Measurements from ENCODE around the gene PALB2. TPM values are rescaled to one million over a fixed set of nuclear protein-coding genes. Genes with fewer than 3 reads are reported as not detected.

Gene PALB2
- 11.0 TPM for polyA plus RNA-seq (2013)

GRCh38 chr16:23640931-23641765 is at the start of gene PALB2, which contains the start of gene DCTN5:
Gene PALB2 (minus strand): TSS chr16:23641310. CDS start chr16:23641157, 153 bp downstream.
Gene DCTN5 (plus strand): TSS chr16:23641466. CDS start chr16:23641543, 77 bp downstream.
- Histone ChIP-seq H3K36me3 (ENCODE audit: control insufficient read depth in 4 of 4, insufficient read depth in 4 of 4, low read length in 3 of 4) (peaks cover 3 to 27% (median 11%) of the 10 kb centered on the region in 4 experiments), H3K27me3 (replicated peaks in 2 of 5; ENCODE audit: control insufficient read depth in 4 of 5, insufficient read depth in 5 of 5, low read length in 4 of 5) (no peaks in the 10 kb centered on the region), H3K9me3 (ENCODE audit: control extremely low read depth in 1 of 5, control insufficient read depth in 4 of 5, insufficient read depth in 2 of 5, low read depth in 1 of 5, low read length in 4 of 5) (no peaks in the 10 kb centered on the region), H3K4me3 (ENCODE audit: control insufficient read depth in 1 of 7, extremely low read depth in 1 of 7, insufficient read depth in 4 of 7, low read depth in 2 of 7, low read length in 6 of 7) (peak within 1 kb of the TSS; percentile 92 to 100 (median 98)), H3K4me1 (ENCODE audit: control extremely low read depth in 1 of 4, control insufficient read depth in 4 of 4, insufficient read depth in 4 of 4, low read length in 3 of 4) (peaks cover 2 to 24% (median 19%) of the 10 kb centered on the region in 4 experiments), H3K27ac (ENCODE audit: insufficient read depth in 1 of 2, low read depth in 1 of 2, low read length in 2 of 2, poor library complexity in 1 of 2, severe bottlenecking in 2 of 2) (peak within 1 kb of the TSS; percentile 83 to 97)
- WGBS (ENCODE audit: insufficient coverage), result 1% methylated on average over 48 of the region's 64 CpGs
- POLR2A ChIA-PET, result no interaction called here
- DNase-seq, result peak; percentile 86 to 90 (median 89)
- CTCF ChIA-PET, result no interaction called here

GRCh38 chr16:23689442-23690187 is 48.5 kb upstream of the PALB2 start:
- DNase-seq, result no peak
- H3K36me3 ChIP-seq (ENCODE audit: control insufficient read depth in 4 of 4, insufficient read depth in 4 of 4, low read length in 3 of 4), result peaks cover 17 to 56% (median 38%) of the 10 kb centered on the region in 4 experiments
- no peak overlapping the region for H3K4me3 ChIP-seq (ENCODE audit: control insufficient read depth in 1 of 7, extremely low read depth in 1 of 7, insufficient read depth in 4 of 7, low read depth in 2 of 7, low read length in 6 of 7)
- no peak overlapping the region for H3K27ac ChIP-seq (ENCODE audit: insufficient read depth in 1 of 2, low read depth in 1 of 2, low read length in 2 of 2, poor library complexity in 1 of 2, severe bottlenecking in 2 of 2)
- no peaks in the 10 kb centered on the region for H3K9me3 ChIP-seq (ENCODE audit: control extremely low read depth in 1 of 5, control insufficient read depth in 4 of 5, insufficient read depth in 2 of 5, low read depth in 1 of 5, low read length in 4 of 5)
- H3K27me3 ChIP-seq (replicated peaks in 2 of 5; ENCODE audit: control insufficient read depth in 4 of 5, insufficient read depth in 5 of 5, low read length in 4 of 5), result no peaks in the 10 kb centered on the region
- WGBS (ENCODE audit: insufficient coverage), result 98% methylated on average over 30 of the region's 36 CpGs
- CTCF ChIA-PET, result interaction anchor here (1.4 kb wide), 1 partner anchor 10 kb away, joined by 3 read pairs; no protein-coding TSS in a partner anchor
- POLR2A ChIA-PET, result no interaction called here
- peaks cover 0 to 3% (median under 1%) of the 10 kb centered on the region in 4 experiments for H3K4me1 ChIP-seq (ENCODE audit: control extremely low read depth in 1 of 4, control insufficient read depth in 4 of 4, insufficient read depth in 4 of 4, low read length in 3 of 4)

- Histone ChIP-seq H3K9me3 (ENCODE audit: control extremely low read depth in 1 of 5, control insufficient read depth in 4 of 5, insufficient read depth in 2 of 5, low read depth in 1 of 5, low read length in 4 of 5) (no peaks in the 10 kb centered on the region), H3K27ac (ENCODE audit: insufficient read depth in 1 of 2, low read depth in 1 of 2, low read length in 2 of 2, poor library complexity in 1 of 2, severe bottlenecking in 2 of 2) (no peak overlapping the region), H3K4me3 (ENCODE audit: control insufficient read depth in 1 of 7, extremely low read depth in 1 of 7, insufficient read depth in 4 of 7, low read depth in 2 of 7, low read length in 6 of 7) (no peak overlapping the region), H3K27me3 (replicated peaks in 2 of 5; ENCODE audit: control insufficient read depth in 4 of 5, insufficient read depth in 5 of 5, low read length in 4 of 5) (no peaks in the 10 kb centered on the region), H3K36me3 (ENCODE audit: control insufficient read depth in 4 of 4, insufficient read depth in 4 of 4, low read length in 3 of 4) (peaks cover 23 to 77% (median 53%) of the 10 kb centered on the region in 4 experiments), H3K4me1 (ENCODE audit: control extremely low read depth in 1 of 4, control insufficient read depth in 4 of 4, insufficient read depth in 4 of 4, low read length in 3 of 4) (no peaks in the 10 kb centered on the region)
- ChIA-PET CTCF (interaction anchor here (0.6 to 1.4 kb wide), 2 partner anchors 10 to 113 kb away, joined by 3 read pairs; no protein-coding TSS in a partner anchor), POLR2A (no interaction called here)
- DNase-seq, result no peak
- 99% methylated on average over 16 of the region's 16 CpGs for WGBS (ENCODE audit: insufficient coverage)
Observed at GRCh38 chr16:23687034-23687808, 46.1 kb upstream of the PALB2 start.

- 100% methylated on average over 3 of the region's 3 CpGs for WGBS (ENCODE audit: insufficient coverage)
- Histone ChIP-seq H3K27ac (ENCODE audit: insufficient read depth in 1 of 2, low read depth in 1 of 2, low read length in 2 of 2, poor library complexity in 1 of 2, severe bottlenecking in 2 of 2) (no peak overlapping the region), H3K4me3 (ENCODE audit: control insufficient read depth in 1 of 7, extremely low read depth in 1 of 7, insufficient read depth in 4 of 7, low read depth in 2 of 7, low read length in 6 of 7) (no peak overlapping the region), H3K4me1 (ENCODE audit: control extremely low read depth in 1 of 4, control insufficient read depth in 4 of 4, insufficient read depth in 4 of 4, low read length in 3 of 4) (peaks cover 0 to 28% (median 18%) of the 10 kb centered on the region in 4 experiments), H3K36me3 (ENCODE audit: control insufficient read depth in 4 of 4, insufficient read depth in 4 of 4, low read length in 3 of 4) (peaks cover 22 to 70% (median 44%) of the 10 kb centered on the region in 4 experiments), H3K9me3 (ENCODE audit: control extremely low read depth in 1 of 5, control insufficient read depth in 4 of 5, insufficient read depth in 2 of 5, low read depth in 1 of 5, low read length in 4 of 5) (no peaks in the 10 kb centered on the region), H3K27me3 (replicated peaks in 2 of 5; ENCODE audit: control insufficient read depth in 4 of 5, insufficient read depth in 5 of 5, low read length in 4 of 5) (no peaks in the 10 kb centered on the region)
- no peak for DNase-seq
- POLR2A ChIA-PET, result no interaction called here
- CTCF ChIA-PET, result interaction anchor here (1.4 kb wide), 1 partner anchor 11 kb away, joined by 3 read pairs; no protein-coding TSS in a partner anchor
Observed at GRCh38 chr16:23683487-23683886, 42.4 kb upstream of the PALB2 start.

- Histone ChIP-seq H3K27me3 (replicated peaks in 2 of 5; ENCODE audit: control insufficient read depth in 4 of 5, insufficient read depth in 5 of 5, low read length in 4 of 5) (no peaks in the 10 kb centered on the region), H3K36me3 (ENCODE audit: control insufficient read depth in 4 of 4, insufficient read depth in 4 of 4, low read length in 3 of 4) (peaks cover 16 to 57% (median 33%) of the 10 kb centered on the region in 4 experiments), H3K27ac (ENCODE audit: insufficient read depth in 1 of 2, low read depth in 1 of 2, low read length in 2 of 2, poor library complexity in 1 of 2, severe bottlenecking in 2 of 2) (no peak overlapping the region), H3K9me3 (ENCODE audit: control extremely low read depth in 1 of 5, control insufficient read depth in 4 of 5, insufficient read depth in 2 of 5, low read depth in 1 of 5, low read length in 4 of 5) (no peaks in the 10 kb centered on the region), H3K4me1 (ENCODE audit: control extremely low read depth in 1 of 4, control insufficient read depth in 4 of 4, insufficient read depth in 4 of 4, low read length in 3 of 4) (peaks cover 0 to 33% (median 22%) of the 10 kb centered on the region in 4 experiments), H3K4me3 (ENCODE audit: control insufficient read depth in 1 of 7, extremely low read depth in 1 of 7, insufficient read depth in 4 of 7, low read depth in 2 of 7, low read length in 6 of 7) (no peak overlapping the region)
- no peak for DNase-seq
- no CpG with 5 or more reads among the region's 1 CpG for WGBS (ENCODE audit: insufficient coverage)
- POLR2A ChIA-PET, result no interaction called here
- CTCF ChIA-PET, result no interaction called here
Observed at GRCh38 chr16:23682181-23682580, 41.1 kb upstream of the PALB2 start.

GRCh38 chr16:23679986-23680336 is 38.9 kb upstream of the PALB2 start:
- 92% methylated on average over 6 of the region's 6 CpGs for WGBS (ENCODE audit: insufficient coverage)
- no peaks in the 10 kb centered on the region for H3K27me3 ChIP-seq (replicated peaks in 2 of 5; ENCODE audit: control insufficient read depth in 4 of 5, insufficient read depth in 5 of 5, low read length in 4 of 5)
- no peak for DNase-seq
- peak overlapping the region in 6 of 7 experiments; percentile 33 to 97 (median 78) for H3K4me3 ChIP-seq (ENCODE audit: control insufficient read depth in 1 of 7, extremely low read depth in 1 of 7, insufficient read depth in 4 of 7, low read depth in 2 of 7, low read length in 6 of 7)
- ChIA-PET POLR2A (no interaction called here), CTCF (interaction anchor here (0.6 to 1.4 kb wide), 3 partner anchors 10 to 50 kb away, joined by 3 to 4 read pairs (median 3); no protein-coding TSS in a partner anchor)
- no peaks in the 10 kb centered on the region for H3K9me3 ChIP-seq (ENCODE audit: control extremely low read depth in 1 of 5, control insufficient read depth in 4 of 5, insufficient read depth in 2 of 5, low read depth in 1 of 5, low read length in 4 of 5)
- H3K4me1 ChIP-seq (ENCODE audit: control extremely low read depth in 1 of 4, control insufficient read depth in 4 of 4, insufficient read depth in 4 of 4, low read length in 3 of 4), result peaks cover 0 to 33% (median 22%) of the 10 kb centered on the region in 4 experiments
- H3K36me3 ChIP-seq (ENCODE audit: control insufficient read depth in 4 of 4, insufficient read depth in 4 of 4, low read length in 3 of 4), result peaks cover 11 to 46% (median 29%) of the 10 kb centered on the region in 4 experiments
- peak overlapping the region in 1 of 2 experiments; percentile 55 for H3K27ac ChIP-seq (ENCODE audit: insufficient read depth in 1 of 2, low read depth in 1 of 2, low read length in 2 of 2, poor library complexity in 1 of 2, severe bottlenecking in 2 of 2)
